Kidney epithelial cell (primary cell): Measurements from ENCODE around the gene PHF21B. TPM values are rescaled to one million over a fixed set of nuclear protein-coding genes. Genes with fewer than 3 reads are reported as not detected.

Experiments
- DNase-seq: peaks from one replicate; pipeline ENCODE4 v3.0.0-alpha.2; 2010; ENCODE audit warnings: low read depth
- H3K27me3 ChIP-seq: 2 replicates; pipeline ENCODE4 v1.6.0; 2011; ENCODE audit warnings: low read length; ENCODE audit not compliant: control insufficient read depth, insufficient read depth
- H3K36me3 ChIP-seq: 2 replicates; pipeline ENCODE4 v1.5.1; 2011; ENCODE audit warnings: low read length; ENCODE audit not compliant: control insufficient read depth, insufficient read depth
- H3K4me3 ChIP-seq: 2 replicates; pipeline ENCODE4 v1.5.1; 2011; ENCODE audit warnings: low read depth, mild to moderate bottlenecking, control low read depth, low read length
- total RNA-seq: library from RNA; depleted of rRNA; stranded (reverse); fragments of >200 nt; gene quantifications from 2 replicates; pipeline ENCODE4 v1.2.3, GENCODE V29; 2015
- TF ChIP-seq, protein P1 (sequence below): IDR thresholded peaks from 2 replicates; pipeline ENCODE4 v1.5.1; 2011; ENCODE audit warnings: mild to moderate bottlenecking, moderate library complexity, low read length, control low read depth, inconsistent platforms; ENCODE audit not compliant: insufficient read depth, poor library complexity, severe bottlenecking

Gene PHF21B
- total RNA-seq, 1 donor from 2014 or later, result 1.5 TPM

DNA sequence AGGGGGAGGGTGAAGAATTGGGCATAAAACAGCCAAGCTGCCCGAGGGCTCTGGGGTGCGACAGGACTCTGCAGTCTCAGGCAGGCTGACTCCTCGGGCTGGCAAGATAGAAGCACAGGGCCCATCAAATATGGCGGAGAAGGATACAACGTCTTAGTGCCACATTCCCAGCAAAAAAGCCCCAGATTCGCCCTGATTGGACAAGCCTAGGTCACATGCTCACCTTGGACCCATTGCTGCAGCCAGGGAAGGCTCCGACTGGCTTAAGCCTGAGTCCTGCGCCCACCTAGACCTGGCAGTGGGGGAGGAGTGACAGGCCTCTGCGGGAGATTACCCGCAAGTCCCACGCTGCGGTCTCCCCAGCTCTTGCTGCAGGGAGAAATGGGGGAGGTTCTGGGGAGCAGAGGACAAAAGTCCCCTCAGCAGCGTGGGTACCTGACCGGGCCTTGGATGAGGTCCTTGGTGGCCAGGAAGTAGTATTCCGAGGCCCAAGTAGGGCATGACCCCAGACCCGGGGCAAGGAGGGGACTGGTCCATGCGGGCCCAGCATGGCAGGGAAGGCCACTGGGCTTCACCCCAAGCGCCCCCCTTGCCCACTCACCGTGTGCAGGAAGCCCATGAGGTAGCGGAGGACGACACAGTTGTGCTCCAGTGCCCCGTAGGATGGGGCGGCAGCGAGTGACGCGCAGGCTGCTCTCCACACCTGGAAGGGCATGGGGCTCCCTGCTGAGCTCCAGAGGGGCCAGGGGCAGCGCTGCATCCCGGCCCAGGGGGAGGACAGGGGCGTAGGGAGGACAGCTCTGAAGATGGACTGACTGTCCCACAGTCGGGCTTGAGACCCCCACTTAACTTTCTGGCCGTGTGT is 144.4 kb downstream of the PHF21B start:
- Histone ChIP-seq H3K36me3 (no peaks in the 10 kb centered on the region), H3K27me3 (no peaks in the 10 kb centered on the region), H3K4me3 (no peak overlapping the region)
- TF ChIP-seq, protein P1, sequence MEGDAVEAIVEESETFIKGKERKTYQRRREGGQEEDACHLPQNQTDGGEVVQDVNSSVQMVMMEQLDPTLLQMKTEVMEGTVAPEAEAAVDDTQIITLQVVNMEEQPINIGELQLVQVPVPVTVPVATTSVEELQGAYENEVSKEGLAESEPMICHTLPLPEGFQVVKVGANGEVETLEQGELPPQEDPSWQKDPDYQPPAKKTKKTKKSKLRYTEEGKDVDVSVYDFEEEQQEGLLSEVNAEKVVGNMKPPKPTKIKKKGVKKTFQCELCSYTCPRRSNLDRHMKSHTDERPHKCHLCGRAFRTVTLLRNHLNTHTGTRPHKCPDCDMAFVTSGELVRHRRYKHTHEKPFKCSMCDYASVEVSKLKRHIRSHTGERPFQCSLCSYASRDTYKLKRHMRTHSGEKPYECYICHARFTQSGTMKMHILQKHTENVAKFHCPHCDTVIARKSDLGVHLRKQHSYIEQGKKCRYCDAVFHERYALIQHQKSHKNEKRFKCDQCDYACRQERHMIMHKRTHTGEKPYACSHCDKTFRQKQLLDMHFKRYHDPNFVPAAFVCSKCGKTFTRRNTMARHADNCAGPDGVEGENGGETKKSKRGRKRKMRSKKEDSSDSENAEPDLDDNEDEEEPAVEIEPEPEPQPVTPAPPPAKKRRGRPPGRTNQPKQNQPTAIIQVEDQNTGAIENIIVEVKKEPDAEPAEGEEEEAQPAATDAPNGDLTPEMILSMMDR, result no peak
- DNase-seq, result no peak

DNA sequence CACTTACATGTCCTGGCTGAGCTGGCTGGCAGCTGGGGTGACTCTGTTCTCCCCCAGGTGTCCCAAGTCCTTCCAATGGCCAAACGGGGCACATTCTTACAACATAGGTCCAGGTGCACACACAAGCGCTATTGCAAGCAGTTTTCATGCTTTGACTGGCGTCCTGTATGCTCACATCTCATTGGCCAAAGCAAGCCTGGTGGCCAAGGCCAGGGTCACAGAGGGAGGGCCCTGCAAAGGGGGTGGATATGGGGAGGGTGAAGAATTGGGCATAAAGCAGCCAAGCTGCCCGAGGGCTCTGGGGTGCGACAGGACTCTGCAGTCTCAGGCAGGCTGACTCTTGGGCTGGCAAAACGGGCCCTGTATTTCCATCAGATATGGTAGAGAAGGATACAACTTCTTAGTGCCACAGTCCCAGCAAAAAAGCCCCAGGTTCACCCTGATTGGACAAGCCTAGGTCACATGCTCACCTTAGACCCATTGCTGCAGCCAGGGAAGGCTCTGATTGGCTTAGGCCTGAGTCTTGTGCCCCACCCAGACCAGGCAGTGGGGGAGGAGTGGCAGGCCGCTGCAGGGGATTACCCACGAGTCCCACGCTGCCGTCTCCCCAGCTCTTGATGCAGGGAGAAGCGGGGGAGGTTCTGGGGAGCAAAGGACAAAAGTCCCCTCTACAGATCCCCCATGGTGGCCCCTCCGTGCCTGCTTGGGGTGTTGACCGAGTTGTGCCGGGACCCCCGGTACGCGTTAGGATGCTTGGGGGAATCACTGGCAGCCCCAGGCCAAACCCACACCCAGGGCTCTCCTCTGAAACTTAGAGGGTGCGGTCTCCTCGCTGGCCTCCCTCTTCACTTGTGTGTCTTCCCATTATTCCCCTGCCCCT is 146.6 kb downstream of the PHF21B start:
- TF ChIP-seq, protein P1, result no peak
- H3K36me3 ChIP-seq, result no peaks in the 10 kb centered on the region
- no peak for DNase-seq
- no peak overlapping the region for H3K4me3 ChIP-seq
- no peaks in the 10 kb centered on the region for H3K27me3 ChIP-seq

DNA sequence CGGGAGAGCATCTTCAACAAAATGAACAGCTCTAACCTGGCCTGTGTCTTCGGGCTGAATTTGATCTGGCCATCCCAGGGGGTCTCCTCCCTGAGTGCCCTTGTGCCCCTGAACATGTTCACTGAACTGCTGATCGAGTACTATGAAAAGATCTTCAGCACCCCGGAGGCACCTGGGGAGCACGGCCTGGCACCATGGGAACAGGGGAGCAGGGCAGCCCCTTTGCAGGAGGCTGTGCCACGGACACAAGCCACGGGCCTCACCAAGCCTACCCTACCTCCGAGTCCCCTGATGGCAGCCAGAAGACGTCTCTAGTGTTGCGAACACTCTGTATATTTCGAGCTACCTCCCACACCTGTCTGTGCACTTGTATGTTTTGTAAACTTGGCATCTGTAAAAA is 147.5 kb downstream of the PHF21B start:
- no peak for DNase-seq
- Histone ChIP-seq H3K4me3 (no peak overlapping the region), H3K36me3 (no peaks in the 10 kb centered on the region), H3K27me3 (no peaks in the 10 kb centered on the region)
- TF ChIP-seq, protein P1, result no peak

DNA sequence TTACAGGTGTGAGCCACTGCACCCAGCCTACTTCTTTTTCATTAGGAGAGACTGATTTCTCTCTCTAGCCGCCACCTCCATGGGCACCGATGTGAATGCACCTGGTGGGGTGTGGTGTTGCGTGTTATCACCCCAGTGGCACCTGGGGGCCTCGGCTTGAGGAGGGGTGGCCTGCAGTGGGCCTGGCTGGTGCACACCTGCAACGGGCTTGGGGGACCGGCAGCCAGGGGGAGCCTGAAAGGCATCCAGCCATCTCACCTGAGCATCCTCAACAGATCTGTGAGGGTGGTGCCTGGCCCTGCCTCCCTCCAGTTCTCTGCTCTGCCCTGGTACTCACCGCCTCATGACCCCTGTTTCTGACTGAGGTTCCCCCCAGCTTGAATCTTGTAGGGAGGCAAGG is 148.6 kb downstream of the PHF21B start:
- TF ChIP-seq, protein P1, result no peak
- DNase-seq, result no peak
- no peaks in the 10 kb centered on the region for H3K36me3 ChIP-seq
- H3K4me3 ChIP-seq, result no peak overlapping the region
- H3K27me3 ChIP-seq, result no peaks in the 10 kb centered on the region

DNA sequence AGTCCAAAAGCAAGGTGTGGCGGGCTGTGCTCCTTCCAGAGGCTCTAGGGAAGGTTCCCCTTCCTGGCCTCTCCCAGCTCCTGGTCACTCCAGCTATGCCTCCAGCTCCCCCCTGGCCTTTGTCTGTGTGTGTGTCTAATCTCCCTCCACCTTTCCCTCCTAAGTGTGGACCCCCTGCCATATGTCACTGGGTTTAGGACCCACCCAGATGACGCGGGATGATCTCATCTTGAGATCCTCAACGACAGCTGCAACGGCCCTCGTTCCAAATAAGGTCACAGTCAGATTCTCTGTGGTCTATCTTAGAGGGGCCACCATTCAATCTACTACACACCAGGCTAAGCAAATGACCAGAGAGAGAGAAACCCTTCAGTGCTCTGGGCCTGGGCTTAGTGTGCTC is 149.5 kb downstream of the PHF21B start:
- Histone ChIP-seq H3K27me3 (no peaks in the 10 kb centered on the region), H3K36me3 (no peaks in the 10 kb centered on the region), H3K4me3 (no peak overlapping the region)
- TF ChIP-seq, protein P1, result no peak
- no peak for DNase-seq
